ENCODE measurements around the gene SARM1.

DNA sequence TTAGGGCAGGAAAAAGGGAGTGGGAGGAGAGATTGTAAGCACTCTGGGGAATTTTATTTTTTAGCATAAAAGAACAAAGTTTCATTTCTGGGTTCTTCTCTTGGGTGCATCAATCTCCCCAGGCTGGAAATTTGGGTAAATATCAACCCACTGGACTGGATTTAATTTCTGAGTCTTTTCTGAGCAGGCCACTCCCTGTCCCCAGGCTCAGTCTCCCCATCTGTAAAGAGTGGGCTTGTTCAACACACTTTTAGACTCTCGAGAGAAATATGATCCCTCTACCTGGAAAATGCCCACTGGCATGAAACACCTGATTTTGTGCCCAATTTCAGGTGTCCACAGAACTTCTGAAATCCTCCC, 770 bp upstream of the SARM1 start:
- TF ChIP-seq EZH2 (IDR thresholded peaks at IDR 0.05; ENCODE audit: borderline replicate concordance, low read depth, low read length, poor library complexity, severe bottlenecking): no peak
- TF ChIP-seq, protein P1, sequence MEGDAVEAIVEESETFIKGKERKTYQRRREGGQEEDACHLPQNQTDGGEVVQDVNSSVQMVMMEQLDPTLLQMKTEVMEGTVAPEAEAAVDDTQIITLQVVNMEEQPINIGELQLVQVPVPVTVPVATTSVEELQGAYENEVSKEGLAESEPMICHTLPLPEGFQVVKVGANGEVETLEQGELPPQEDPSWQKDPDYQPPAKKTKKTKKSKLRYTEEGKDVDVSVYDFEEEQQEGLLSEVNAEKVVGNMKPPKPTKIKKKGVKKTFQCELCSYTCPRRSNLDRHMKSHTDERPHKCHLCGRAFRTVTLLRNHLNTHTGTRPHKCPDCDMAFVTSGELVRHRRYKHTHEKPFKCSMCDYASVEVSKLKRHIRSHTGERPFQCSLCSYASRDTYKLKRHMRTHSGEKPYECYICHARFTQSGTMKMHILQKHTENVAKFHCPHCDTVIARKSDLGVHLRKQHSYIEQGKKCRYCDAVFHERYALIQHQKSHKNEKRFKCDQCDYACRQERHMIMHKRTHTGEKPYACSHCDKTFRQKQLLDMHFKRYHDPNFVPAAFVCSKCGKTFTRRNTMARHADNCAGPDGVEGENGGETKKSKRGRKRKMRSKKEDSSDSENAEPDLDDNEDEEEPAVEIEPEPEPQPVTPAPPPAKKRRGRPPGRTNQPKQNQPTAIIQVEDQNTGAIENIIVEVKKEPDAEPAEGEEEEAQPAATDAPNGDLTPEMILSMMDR (conservative IDR thresholded peaks at IDR 0.05; ENCODE audit: low read depth, low read length): no peak

All from A673 (cell line).